ENCODE results near the gene SPAG16. TPM values are rescaled to one million over a fixed set of nuclear protein-coding genes. Genes with fewer than 3 reads are reported as not detected.

The SPAG16 gene
- total RNA-seq, 1 donor from 2014 or later, result 27.6 TPM

DNA sequence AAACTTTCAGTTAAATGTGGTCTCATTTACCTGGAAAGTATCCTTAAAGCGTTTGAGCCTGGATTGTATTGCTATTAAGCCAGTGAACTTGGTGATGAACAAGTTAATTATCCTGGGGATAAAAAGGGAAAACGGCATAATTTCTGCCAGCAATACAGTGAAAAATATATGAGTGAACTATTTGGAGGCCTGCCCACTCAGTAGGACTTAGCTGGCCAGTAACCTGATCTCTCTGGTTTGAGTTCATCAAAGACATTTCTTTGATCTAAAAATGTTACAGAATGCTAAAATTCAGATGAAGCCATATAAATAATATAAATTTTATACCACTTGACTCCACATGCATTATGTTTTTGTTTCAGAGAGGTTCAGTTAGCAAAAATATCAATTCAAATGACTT, 885.5 kb downstream of the SPAG16 start:
- no peak for ATAC-seq
- intact Hi-C loops (cut with DNase I), result no loop called here

DNA sequence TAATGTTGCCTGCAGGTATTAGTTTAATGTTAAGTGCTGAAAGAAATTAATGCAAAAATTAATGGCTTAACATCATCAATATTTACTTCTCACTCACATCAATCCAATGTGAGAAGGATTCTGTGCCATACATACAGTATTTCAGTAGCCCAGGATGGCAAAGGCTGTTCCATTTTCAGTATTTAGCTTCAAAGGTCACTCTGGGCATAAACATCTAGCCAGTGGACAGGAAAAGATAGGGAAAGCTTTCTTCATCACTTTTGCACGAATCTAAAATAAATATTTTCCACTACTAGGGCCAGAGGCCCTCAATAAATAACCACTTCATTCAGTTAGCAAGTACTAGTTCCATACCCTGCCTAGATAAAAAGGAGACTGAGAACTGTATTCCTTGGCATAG, 890.3 kb downstream of the SPAG16 start:
- DNase-seq (ENCODE audit: low spot score) (no peak), ATAC-seq (no peak)
- intact Hi-C loops (cut with DNase I), result no loop called here

More for the DNA sequence above, 885.5 kb downstream of the SPAG16 start:
- DNase-seq (ENCODE audit: low spot score), result no peak

DNA sequence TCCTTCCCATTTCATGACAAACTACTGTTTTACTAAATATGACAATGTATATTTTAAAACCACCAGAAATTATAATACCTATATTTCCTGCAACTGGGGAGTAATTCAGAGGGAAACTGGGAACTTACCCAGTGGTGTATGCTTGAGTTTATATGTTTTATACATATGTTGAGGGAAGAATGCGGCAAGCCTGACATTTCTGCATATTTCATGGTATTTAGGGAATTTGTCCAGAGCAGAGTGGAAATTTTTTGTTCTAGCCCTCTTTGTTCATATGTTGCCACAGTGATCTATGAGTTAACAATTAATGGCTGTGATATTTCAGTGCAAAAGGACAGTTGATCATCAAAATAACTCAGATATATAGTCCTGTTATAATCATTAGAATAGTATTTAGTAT, 895.8 kb downstream of the SPAG16 start:
- ATAC-seq (no peak), DNase-seq (ENCODE audit: low spot score) (no peak)
- intact Hi-C loops (cut with DNase I), result no loop called here

DNA sequence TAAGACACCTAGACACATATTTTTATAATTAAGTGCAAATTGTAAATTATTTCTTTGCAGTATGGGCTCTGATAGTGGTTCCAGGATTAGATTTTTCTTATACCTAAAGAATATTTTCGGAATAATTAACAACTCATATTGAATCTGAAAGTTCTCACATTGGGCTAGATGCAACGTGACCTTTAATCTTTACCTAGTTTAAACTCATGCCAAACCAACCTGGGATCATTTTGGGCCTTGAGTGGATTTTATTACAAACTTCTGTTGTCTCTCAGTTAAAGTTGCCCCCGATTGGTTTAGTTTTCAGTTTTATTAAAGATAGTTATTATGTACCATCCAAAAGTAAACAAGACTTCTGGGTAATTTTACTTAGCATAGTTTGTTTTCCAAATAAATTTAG, 896.4 kb downstream of the SPAG16 start:
- intact Hi-C loops (cut with DNase I), result no loop called here
- no peak for ATAC-seq
- no peak for DNase-seq (ENCODE audit: low spot score)

DNA sequence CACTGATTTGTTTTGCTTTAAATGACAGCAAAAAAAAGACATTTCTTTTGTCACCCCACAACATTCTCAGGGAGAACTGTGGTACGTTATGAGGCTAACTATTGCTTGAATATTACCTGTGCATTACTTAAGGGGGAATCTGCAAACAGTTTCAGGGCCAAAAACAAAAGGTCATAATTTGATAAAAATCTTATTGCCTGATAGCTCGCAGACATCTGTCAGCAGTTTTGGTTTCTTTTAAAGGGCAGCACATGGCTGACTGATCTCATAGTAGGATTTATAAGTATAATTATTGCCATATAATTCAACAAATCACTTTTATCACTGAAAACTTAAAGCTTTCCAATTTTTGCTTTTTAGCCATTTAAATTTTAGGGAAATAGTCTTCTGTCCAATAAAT, 900.2 kb downstream of the SPAG16 start:
- intact Hi-C loops (cut with DNase I), result no loop called here
- no peak for DNase-seq (ENCODE audit: low spot score)
- no peak for ATAC-seq

DNA sequence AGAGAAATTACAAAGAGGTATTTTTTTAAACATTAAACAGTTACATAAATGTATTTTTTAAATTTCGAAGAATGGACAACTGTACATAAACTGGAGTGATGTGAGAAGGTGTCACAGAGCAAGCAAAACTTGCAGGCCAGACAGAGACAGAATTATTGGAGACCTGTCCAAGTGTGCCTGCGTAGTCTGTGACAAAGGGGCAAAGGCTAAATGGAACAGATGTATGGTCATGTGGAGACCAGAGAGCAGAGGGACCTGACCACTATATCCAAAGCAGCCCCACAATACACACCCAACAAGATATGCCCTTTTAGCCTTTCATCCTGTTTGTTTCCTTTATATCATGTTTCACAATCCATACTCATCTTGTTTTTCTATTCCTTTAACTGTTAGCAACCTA, 901.3 kb downstream of the SPAG16 start:
- DNase-seq (ENCODE audit: low spot score) (no peak), ATAC-seq (no peak)
- intact Hi-C loops (cut with DNase I), result no loop called here

DNA sequence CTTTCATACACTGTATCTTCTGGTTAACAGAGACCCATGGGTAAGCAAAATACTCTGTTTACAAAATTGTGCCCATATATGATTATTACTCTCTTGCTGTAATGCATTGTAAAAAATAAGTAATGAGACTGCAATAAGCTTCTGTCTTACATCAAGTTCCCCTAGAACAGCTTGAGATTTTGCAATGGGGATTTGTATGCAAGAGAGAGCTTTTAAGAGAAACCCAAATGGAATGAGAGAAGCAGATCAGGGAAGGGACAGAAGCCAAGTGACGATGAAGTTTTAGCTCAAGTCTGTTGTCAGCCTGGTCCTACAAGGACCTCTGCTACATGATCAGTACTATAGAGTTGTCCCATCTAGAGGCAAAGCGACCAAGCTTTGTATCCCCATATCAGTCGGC, 908.4 kb downstream of the SPAG16 start:
- ATAC-seq (no peak), DNase-seq (ENCODE audit: low spot score) (no peak)
- intact Hi-C loops (cut with DNase I), result no loop called here

DNA sequence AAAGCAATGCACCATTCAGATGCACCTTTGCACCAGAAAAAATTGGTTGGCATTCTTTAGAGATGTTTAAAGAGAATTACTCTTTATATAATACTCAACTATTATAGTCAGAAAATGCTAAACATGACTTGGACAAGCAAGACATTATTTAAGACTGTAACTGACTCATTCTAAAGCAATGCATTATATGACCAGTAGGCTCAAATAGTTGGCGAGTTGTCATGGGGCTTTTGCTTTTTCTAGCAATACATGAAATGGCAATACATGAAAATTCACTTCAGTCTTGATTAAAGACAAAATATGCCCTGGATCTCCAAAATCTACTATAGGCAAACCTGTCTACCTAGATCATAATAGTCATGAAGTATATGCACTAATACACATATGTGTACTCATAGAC, 909.7 kb downstream of the SPAG16 start:
- no peak for ATAC-seq
- DNase-seq (ENCODE audit: low spot score), result no peak
- intact Hi-C loops (cut with DNase I), result no loop called here

DNA sequence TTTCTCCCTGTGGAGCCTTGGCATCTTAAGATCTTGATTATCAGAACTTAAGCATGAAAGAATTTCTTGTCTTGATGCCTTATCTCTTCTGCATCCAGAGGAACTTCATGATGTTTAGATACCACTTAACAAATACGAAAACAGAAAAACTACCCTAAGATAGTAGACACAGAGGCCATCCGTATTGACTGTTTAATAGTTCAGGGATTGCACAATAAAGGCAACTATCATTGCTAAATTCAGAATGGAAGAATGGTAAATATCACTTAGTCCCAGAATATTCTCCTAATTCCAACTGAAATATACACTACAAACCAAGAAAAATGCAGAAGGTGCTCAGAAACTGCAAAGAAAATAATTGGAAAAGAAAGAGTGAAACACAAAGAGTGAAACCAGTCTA, 912.0 kb downstream of the SPAG16 start:
- ATAC-seq, result no peak
- intact Hi-C loops (cut with DNase I), result no loop called here
- DNase-seq (ENCODE audit: low spot score), result no peak

DNA sequence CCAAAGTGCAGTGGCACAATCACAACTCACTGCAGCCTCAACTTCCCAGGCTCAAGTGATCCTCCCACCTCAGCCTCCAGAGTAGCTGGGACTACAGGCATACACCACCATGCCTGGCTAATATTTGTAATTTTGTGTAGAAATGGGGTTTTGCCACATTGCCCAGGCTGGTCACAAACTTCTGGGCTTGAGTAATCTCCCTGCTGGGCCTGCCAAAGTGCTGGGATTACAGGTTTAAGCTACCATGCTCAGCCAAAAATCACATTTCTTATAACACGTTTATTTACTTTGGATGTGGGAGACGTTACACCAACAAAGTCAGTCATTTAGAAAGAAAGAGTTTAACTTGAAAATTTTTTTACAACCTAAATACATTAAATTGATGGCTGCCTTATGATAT, 917.6 kb downstream of the SPAG16 start:
- no peak for ATAC-seq
- no peak for DNase-seq (ENCODE audit: low spot score)
- intact Hi-C loops (cut with DNase I), result no loop called here

DNA sequence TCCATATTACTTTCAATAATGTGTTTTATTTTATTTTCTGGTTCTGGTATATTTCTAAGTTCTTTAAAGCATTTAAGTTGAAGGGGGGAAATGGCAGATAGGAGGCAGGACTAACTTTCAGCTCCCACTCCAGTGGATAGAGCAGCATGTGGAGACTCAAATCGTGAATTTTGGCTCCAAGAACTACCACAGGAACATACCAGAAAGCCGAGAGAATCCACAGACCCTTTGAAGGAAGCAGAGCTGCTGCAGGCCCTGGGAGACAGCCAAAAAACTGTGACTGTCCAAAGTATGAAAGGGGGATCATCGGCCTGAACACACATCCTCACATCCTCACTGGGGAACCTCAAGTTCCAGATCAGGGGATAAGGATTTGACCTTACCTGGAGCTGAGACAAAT, 919.0 kb downstream of the SPAG16 start:
- intact Hi-C loops (cut with DNase I), result no loop called here
- ATAC-seq (no peak), DNase-seq (ENCODE audit: low spot score) (no peak)

DNA sequence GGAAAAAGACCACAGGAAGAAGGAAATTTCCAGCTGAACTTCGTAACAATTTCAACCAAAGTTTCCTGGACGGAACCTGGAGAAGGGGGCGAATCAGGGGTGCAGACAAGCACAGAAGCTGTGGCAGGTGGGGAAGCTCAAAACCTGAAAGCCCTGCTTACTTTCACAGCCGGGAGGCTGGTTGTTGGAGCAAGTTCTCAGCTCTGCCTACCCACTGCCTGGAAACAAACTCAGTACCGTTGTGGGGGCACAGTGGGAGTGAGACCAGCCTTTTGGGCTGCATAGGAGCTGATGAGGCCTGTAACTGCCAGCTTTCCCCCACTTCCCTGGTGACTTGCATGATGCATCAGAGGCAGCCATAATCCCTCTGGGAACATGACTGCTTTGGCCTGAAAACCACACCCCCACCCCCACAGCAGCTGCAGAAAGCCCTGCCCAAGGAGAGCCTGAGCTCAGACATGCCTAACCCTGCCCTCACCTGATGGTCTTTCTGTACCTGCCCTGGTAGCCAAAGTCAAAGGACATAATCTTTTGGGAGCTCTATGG, 919.6 kb downstream of the SPAG16 start:
- DNase-seq (ENCODE audit: low spot score), result no peak
- ATAC-seq, result no peak
- intact Hi-C loops (cut with DNase I), result no loop called here

DNA sequence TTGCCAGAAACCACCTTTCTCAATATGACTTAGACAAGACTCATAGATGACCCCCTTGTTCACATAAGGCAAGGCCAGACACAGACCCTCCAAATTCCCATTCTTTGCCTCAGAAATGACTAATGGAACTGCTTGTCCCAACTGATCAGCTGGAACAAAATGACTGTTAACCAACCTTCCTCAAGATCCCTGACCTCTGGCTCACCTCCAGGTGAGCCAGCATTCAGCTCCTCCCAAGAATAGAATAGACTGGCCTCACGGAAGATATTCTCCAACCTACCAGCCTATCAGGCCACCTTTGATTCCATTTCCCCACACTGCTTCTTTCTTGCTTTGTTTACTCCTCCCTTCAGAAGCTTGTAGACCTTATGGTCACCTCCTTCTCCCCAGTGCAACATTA, 930.8 kb downstream of the SPAG16 start:
- ATAC-seq (no peak), DNase-seq (ENCODE audit: low spot score) (no peak)
- intact Hi-C loops (cut with DNase I), result no loop called here

DNA sequence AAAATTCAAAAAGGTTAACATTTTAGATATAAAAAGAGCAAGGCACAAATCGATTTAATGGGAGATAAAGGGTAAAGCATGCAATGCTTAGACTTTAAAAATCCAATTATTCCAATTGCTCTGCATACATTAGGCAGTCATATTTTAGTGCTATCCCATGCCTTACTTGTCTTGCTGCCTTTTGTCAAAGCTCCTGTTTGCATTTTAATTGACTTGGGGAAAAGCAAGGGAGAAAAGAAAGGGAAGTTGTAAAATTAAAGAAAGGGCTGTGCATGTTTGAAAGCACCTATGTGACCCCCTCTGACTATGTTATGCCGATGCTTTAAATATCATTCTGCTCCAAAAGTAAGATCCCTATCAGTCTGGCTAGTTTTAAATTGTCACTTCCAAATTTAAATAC, 932.9 kb downstream of the SPAG16 start:
- ATAC-seq, result no peak
- intact Hi-C loops (cut with DNase I), result no loop called here
- DNase-seq (ENCODE audit: low spot score), result no peak

DNA sequence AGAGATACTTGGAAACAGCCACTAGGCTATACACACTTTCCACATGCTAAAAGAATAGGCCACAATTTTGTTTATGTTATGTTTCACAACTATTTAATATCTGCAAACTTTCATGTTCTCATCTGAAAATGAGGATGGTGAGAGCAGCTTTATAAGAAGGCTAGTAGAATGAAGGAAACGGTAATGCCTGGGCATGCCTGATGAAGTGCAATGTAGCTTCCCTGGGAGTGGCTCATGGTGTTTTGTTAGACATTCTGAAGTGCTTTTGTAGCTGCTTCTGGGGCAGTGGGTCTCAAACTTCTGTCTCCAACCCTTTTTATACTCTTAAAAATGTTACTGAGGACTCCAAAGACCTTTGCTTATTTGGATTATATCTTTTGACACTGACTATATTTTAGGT, 933.3 kb downstream of the SPAG16 start:
- ATAC-seq (no peak), DNase-seq (ENCODE audit: low spot score) (no peak)
- intact Hi-C loops (cut with DNase I), result no loop called here

DNA sequence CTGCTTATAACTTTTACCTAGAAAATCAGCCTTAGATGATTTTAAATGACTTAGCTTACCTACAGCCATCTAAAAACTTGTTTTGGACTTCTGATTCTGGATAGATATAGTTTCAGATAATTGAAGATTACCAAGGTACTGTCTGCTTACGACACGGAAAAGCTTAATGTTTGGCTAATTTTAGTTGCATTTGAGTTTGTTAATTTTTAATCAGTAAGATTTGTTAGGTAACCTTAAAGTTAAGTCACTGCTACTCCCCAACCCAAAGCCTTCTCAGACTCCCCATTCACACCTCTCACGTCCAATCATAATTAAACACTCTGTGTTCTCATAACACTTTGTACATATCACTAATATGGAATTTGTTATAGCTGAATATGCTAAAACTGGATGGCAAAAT, 936.0 kb downstream of the SPAG16 start:
- DNase-seq (ENCODE audit: low spot score), result no peak
- intact Hi-C loops (cut with DNase I), result no loop called here
- no peak for ATAC-seq

DNA sequence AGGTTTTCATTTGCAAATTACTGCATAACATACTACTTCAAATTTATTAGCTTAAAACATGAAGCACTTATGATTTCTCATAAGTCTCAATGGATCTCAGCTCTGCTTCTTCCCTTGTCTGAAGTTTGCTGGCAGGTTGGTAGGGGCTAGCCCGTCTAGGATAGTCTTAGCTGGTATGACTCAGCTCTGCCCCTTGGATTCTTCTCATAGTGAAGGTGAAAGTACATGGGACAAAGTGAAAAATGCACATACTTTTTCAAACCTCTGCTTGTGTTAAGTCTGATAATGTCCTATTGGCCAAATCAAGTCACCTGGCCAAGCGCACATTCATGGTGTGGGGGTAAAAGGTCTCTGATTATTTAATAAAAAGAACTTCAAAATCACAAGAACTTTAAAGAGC, 941.8 kb downstream of the SPAG16 start:
- ATAC-seq (no peak), DNase-seq (ENCODE audit: low spot score) (no peak)
- intact Hi-C loops (cut with DNase I), result no loop called here

DNA sequence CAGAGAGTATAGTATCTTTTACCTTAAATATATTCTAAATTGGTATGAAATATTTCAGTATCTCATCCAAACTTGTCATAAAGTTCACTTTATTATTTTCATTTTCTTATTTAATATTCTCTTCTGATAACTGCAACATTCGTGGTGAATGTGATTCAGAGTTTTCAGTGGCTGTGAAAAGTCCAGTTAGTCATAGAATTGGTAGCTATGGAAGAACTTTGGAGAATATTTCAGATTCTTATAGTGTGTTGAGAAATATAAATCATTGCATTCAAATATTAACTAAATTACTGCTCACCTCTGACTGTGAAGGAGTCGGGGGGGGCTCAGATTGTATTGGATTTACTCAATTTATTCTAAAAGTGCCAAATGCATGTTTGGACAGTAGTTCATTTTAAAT, 948.0 kb downstream of the SPAG16 start:
- DNase-seq (ENCODE audit: low spot score) (no peak), ATAC-seq (no peak)
- intact Hi-C loops (cut with DNase I), result no loop called here

DNA sequence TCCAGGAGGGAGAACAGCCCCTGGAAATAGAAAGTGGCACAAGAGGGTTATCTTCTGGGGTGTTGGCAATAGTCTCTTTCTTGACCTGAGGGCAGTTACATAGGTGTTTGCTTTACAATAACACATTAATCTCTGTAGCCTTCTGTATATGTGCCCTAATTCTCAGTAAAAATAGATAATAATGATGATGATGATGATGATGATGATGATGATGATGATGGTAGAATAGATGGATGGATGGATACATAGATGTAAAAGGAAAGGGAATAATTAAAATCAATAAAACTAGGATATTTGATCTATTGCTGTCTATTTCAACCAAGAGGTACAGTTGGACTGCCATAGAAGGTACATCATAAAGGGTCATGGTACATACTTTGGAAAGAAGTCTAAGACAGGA, 948.9 kb downstream of the SPAG16 start:
- no peak for ATAC-seq
- intact Hi-C loops (cut with DNase I), result no loop called here
- no peak for DNase-seq (ENCODE audit: low spot score)

DNA sequence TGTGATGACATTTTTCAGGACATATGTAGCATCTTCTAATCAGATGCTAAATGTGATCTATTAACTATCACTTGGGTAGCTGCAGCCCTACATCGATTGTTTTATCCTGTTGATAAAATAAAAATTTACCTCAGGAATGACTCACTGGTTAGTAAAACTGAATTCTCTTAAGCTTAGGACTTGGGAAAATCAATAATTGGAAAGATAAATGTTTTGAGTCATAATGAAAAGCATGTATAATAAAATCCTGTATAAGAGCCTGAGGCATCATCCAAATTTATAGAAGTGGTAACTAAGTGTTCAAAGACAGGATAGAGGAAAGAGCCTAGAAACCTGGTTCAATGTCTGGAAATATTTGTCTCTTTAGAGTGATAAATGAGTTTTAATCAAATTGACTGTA, 958.5 kb downstream of the SPAG16 start:
- no peak for DNase-seq (ENCODE audit: low spot score)

DNA sequence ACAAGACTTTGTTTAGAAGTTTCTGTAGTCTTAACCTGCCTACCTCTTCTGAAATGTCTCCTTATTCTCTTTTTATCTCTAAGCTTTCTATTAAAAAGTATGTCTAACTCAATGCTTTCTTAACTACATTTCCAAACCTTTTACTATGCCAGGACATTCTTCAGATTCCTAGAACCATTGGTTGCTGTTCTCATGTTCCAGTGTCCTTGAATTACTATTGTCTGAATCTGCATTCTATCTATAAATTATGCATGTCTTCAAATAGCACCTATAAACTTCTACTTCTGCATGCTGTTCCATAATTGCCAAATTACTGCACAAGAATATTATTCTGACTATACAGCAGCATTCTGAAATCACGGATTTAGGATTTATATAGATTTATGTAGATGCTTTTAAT, 960.6 kb downstream of the SPAG16 start:
- DNase-seq (ENCODE audit: low spot score) (no peak), ATAC-seq (no peak)
- intact Hi-C loops (cut with DNase I), result no loop called here

More for the DNA sequence above, 958.5 kb downstream of the SPAG16 start:
- intact Hi-C loops (cut with DNase I), result no loop called here
- no peak for ATAC-seq

DNA sequence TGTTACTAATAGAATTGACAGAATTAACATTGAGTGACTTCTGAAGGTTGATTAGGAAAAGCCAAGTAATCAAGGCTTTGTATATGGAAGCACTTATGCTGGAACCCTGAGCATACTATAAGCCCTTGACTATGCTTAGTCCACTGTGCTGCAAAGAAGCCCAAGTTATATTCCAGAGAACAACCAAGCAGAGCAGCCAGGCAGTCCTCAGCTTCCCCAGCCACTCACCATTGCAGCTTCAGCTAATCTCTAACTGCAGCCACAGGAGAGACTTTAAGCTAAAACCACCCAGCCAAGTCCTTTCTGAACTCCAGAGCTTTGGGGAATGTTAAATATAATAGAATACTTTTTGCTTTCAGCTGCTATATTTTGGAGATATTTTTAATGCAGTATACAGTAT, 962.2 kb downstream of the SPAG16 start:
- DNase-seq (ENCODE audit: low spot score), result no peak
- intact Hi-C loops (cut with DNase I), result no loop called here
- no peak for ATAC-seq

Data from sciatic nerve (tissue), 2 donors.